ENCODE measurements around the gene TRIM9.

The TRIM9 gene

GRCh38 chr14:50977863-50978528 lies 116.9 kb downstream of the TRIM9 start:
- DNase-seq (ENCODE audit: low read depth), result no peak
- no peak overlapping the region for H3K4me3 ChIP-seq (ENCODE audit: low read length)
- no peak for TF ChIP-seq CTCF (IDR thresholded peaks at IDR 0.05; ENCODE audit: insufficient read depth, low read depth, low read length, missing control alignments)

DNA sequence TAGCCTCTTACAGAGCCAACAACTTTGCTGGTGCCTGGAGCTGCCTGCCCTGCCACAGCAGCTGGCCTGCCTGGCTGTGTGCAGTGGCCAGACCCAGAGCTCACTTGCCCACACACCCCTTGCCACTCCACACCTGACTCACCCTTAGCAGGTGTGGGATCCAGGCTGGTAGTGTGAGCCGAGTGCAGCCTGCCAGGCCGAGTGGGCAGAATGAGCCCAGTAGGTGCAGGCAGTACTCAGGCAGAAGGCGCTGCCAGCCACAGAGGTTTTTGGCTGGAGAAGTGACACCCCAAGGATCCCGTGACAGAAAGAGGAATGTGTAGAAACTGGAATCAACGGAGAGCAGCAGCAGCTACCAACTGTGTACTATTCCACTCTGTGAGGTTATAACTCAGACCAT lies 120.8 kb downstream of the TRIM9 start:
- no peak overlapping the region for H3K4me3 ChIP-seq (ENCODE audit: low read length)
- DNase-seq (ENCODE audit: low read depth), result no peak
- TF ChIP-seq CTCF (IDR thresholded peaks at IDR 0.05; ENCODE audit: insufficient read depth, low read depth, low read length, missing control alignments), result no peak

GRCh38 chr14:50972734-50973133 lies 122.2 kb downstream of the TRIM9 start:
- no peak for TF ChIP-seq CTCF (IDR thresholded peaks at IDR 0.05; ENCODE audit: insufficient read depth, low read depth, low read length, missing control alignments)
- no peak overlapping the region for H3K4me3 ChIP-seq (ENCODE audit: low read length)
- no peak for DNase-seq (ENCODE audit: low read depth)

DNA sequence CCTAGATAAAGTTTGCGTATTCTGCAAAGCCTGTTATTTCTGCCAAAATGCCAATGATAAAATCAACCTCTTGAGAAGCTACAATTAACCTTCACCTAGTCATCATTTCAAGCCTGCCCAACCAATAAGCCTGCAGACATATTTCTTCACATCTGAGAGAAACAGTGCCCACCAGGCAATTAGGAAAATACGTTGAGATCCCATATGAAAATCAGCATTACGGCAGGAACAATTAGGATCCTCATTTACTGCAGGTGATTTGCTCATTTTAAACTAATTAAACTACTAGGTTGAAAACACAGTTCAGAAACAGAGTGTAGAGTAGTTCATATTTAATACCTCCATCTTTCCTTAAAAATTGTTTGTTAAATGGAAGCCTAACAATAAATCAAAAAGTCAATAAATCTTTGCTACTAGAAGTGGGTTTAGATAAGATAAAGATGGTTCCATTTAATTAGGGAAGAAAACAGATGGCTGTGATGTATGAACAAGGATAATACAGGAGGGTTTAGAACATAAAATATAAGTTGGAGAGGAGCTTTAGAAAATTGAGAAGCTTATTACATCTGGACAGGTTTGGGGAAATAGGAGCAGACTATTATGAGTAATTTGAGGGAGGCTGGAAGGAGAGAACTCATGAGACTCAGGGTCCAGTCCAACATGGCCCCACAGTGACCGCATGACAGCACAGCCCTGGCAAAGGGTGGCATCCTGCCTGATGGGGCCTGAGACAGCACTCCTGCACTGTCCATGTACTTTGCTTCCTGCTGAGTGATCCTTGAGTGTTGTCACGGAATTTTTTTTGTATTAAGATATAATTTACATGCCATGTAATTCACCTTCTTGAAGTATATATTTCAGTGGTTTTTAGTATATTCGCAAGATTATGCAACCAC lies 123.8 kb downstream of the TRIM9 start:
- H3K4me3 ChIP-seq (ENCODE audit: low read length), result no peak overlapping the region
- TF ChIP-seq CTCF (IDR thresholded peaks at IDR 0.05; ENCODE audit: insufficient read depth, low read depth, low read length, missing control alignments), result no peak
- no peak for DNase-seq (ENCODE audit: low read depth)

DNA sequence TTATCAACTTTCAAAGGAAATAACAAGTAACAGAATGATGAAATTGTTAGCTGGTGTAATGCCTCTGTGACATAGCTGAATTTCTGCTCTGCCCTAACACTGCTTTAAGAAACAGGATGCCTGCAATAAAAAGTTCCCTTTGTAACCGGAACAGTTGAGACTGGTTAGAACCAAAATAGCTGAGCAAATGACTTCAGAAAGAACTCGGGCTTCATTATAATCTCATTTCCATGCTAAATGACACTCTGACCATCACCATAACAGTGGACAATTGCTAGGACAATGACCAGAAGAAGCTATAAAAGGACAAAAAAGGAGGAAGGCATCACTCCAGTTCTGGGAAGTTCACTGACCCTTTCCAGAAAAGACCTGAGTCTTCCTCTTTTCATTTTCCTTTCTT lies 127.1 kb downstream of the TRIM9 start:
- TF ChIP-seq CTCF (IDR thresholded peaks at IDR 0.05; ENCODE audit: insufficient read depth, low read depth, low read length, missing control alignments), result no peak
- H3K4me3 ChIP-seq (ENCODE audit: low read length), result no peak overlapping the region

GRCh38 chr14:50967103-50967502 lies 127.8 kb downstream of the TRIM9 start:
- no peak for TF ChIP-seq CTCF (IDR thresholded peaks at IDR 0.05; ENCODE audit: insufficient read depth, low read depth, low read length, missing control alignments)
- DNase-seq (ENCODE audit: low read depth), result no peak
- H3K4me3 ChIP-seq (ENCODE audit: low read length), result no peak overlapping the region

More for the DNA sequence above, 127.1 kb downstream of the TRIM9 start:
- DNase-seq (ENCODE audit: low read depth), result no peak
